GM21515 (cell line): Measurements from ENCODE around the gene IKZF3.
A peak's percentile ranks its signal among the peaks of the same experiment; 100 is the strongest.
"Not testable (repeated sequence)": the region's sequence is repeated elsewhere in the genome, so short reads cannot be mapped to it uniquely, and the experiment has no call there.

Experiments used
- ATAC-seq: cut with Tn5 transposase; IDR thresholded peaks from one replicate; pipeline ENCODE4 v1.9.1; 2021; ENCODE audit not compliant: unreplicated experiment

The IKZF3 gene

DNA sequence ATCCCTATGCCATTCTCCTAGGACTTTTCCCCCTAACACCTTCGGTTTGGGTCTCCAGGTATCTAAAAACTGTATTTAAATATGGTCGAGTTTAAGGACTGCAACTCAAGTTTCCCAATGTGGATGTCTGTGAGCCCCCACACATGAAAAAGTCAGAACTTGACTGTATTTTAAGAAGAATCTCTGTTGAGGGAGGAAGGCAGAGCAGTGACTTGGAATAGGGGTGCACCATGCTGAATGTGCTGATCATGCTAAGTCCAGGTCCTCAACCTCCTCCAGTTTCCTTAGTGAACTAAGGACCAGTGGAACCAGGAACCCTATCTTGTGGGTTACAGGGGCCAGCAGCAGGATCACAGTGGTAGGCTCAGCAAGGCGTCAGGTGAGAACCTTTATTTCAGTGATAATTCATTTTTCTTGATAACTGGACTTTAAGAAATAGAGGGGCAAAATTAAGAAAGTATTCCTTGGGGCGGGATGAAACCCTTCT lies 106.9 kb downstream of the IKZF3 start:
- no peak for ATAC-seq

DNA sequence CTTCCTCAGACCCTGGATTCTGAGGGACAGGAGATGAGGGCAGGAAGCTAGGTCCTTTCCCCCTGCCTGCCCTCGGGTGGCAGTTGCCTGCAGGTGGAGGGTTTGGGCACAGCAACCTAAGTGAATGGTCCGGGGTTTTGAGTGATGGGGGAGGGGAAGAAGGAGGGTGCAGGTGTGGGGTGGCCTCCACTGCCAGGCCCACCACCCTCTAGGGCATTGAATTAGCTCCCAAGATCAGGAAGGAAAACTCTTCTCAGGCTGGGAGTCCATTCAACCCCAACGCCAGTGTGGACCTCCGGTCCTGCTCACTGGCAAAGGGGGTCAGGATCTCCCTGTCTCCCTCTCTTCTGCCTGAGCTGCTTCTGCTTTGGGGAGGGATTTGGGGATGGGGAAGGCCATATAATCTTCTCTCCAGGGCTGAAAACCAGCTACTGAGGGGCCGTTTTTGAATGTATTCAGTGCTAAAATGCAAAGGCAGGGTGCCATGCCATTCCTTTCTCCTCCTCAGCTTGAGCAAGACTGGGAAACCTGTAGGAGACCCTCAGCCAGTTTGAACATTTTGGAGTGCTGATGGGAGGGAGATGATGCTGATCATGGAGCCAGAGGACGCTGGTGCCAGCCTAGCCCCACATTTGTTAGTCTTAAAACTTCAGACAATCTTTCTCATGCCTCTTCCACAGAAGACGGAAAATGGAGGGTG lies 107.6 kb downstream of the IKZF3 start:
- no peak for ATAC-seq

DNA sequence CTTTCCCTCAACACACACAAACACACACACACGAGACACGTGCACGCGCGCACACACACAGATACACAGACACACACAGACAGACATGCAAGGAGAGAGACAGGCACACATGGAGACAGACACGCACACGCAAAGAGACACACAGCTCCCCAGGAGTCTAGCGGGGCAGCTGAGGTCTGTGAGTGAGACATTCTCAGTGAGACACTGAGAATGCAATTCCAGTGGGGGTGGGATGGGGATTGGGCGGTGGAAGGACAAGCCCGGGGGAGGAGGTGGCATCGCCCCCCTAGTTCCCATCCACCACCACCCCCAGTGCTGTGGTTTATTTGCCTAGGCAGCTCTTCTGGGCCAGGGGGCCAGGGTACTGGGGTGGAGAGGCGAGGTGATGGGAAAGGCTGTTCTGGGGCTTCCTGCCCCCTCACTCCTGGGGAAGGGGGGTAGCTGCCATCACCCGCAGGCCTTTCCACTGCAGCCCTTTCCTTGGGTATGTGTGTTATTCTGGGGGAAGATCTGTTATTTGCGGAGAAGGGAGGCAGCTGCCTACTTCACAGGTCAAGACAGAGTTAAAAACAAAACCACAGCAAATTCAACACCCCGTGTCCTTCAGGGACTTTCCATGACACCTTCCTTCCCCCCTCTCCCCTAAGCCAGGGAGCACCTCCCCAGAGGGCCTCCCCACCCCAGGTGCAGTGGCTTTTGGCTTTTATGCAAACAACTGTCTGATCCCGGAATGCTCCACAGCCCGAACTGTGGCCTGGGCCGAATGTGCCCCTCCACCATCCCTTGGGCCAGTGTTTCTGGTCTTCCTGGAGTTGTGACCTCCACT lies 108.3 kb downstream of the IKZF3 start:
- ATAC-seq = peak; percentile 18

GRCh38 chr17:39754958-39755553 lies 109.1 kb downstream of the IKZF3 start:
- no peak for ATAC-seq

- ATAC-seq = peak; percentile 51
Measured at GRCh38 chr17:39754161-39754957, 109.8 kb downstream of the IKZF3 start.

DNA sequence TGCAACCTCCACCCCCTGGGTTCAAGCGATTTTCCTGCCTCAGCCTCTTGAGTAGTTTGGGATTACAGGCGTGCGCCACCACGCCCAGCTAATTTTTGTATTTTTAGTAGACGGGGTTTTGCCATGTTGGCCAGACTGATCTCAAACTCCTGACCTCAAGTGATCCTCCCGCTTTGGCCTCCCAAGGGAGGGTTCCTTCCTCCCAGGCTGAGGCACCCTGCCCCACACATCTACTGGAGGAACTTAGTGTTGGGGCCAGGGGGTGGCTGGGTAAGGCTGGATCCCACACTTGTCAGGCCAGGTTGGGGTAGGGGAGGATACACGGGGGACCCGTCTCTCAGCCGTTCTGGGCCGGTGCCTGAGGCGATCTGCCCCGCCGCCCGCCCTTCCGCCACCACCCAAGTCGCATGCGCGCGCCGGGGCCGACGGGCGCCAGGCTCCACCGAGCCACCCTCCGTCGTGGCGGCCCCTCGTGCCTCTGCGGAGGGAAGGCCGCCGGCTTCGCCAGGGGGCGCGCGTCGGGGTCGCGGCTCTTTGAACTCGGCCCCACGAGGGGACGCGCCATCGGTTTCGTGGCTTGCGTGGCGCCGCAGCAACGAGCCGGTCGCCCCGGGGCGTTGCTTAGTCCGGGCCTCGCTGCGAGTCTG lies 110.5 kb downstream of the IKZF3 start:
- ATAC-seq = peak; percentile 20

DNA sequence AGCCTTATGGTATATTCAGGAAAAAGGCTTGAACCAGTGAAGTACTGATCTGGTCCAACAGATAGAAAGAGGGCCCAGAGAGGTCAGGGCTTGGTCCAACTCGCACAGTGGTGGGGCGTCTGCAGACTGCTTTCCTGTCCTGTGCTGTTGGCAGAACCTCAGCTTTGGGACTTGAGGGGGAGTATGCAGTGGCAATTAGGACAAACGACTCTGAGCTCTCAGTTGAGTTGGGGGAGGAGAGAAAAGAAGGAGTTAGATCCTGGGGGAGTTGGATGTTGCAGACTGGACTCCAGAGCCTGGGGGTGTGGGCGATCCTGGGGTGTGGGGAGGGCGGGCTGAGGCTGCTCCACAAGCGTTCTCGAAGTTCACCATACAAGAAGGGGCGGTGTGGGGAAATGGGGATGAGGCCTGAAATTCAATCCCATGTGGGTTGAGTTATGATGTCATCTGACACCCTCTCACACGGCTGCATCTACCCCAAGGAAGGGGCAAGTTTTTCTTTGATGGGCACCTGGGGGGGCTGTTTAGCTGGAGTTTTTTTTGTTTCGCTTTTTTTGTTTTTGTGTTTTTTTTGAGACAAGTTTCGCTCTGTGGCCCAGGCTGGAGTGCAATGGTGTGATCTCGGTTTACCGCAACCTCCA lies 111.8 kb downstream of the IKZF3 start:
- no peak for ATAC-seq

DNA sequence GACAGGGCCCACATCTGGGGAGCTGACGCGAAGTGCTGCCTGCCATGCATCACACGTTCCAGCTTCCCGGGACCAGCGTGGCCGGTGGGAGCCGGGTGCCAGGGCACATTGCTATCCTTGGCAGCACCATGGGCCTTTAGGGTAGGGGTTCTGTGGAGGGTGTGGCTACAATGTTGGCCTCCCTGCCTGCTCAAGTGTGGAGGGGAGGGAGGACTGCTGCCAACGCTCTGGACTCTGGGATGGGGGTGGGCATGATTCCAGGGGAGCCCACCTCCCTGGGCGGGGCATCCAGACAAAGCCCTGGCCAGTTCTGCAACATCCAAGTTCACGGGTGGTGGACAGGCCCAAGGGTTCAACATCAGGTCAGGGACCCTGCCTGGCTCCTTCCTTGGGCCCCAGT lies 112.5 kb downstream of the IKZF3 start:
- no peak for ATAC-seq

- no peak for ATAC-seq
Measured at GRCh38 chr17:39751016-39751543, 113.0 kb downstream of the IKZF3 start.

DNA sequence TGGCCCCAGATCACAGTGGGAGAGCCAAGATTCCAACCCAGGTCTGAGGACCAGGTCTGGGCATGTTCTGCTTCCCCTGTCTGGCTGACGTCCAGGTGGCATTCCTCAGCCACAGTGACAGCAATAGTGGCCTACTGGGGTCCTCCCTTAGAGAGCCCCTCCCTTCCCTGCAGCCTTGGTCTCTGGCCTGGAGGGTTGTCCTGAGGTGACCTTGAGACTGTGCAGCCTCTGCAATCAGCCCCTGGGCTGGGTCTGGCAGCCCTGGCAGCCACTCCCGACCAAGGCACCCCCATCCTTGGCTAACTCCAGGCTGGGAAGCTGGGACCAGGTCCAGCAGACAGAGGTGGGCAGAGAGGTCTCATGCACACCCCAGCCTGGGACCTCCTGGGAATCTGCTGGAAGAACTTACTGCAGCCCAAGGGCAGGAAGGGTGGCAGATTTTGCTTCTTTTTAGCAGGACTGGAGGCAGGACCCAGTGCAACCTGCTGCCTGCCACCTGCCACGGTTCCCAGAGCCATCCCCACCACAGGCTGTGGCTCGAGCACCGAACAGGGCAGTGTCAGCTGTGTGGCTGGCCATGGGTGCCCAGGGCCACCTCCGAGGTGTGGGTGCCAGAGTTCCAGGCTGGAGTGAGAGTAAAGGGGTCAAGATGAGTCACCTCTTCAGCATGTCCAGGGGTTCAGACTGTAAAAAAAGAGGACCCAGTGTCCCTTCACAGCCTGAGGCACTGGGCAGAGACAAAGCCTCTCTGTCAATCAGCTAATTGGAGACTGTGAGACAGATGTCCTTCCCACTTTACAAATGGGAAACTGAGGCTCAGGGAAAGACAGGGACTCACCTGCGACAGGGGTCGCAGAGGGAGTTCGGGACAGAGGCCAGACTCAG lies 113.7 kb downstream of the IKZF3 start:
- no peak for ATAC-seq

GRCh38 chr17:39748444-39749034 lies 115.6 kb downstream of the IKZF3 start:
- ATAC-seq = not testable (repeated sequence)

DNA sequence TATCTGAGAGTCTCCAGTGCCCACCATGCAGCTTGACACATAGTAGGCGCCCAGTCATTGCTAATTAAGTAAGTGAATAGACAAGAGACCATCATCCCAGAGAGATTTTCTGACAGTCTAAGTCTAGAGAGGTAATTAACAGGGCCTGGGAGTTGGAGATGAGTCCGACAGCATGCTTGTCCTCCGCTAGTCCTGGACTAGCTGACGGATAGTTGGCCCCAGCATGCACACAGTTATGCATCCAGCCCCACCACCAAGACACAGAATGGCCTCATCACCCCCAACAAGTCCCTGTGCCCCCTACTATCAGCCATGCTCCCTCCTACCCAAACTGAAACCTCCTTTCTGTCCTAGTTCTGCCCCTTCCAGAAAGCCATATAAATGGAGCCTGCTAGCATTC lies 116.4 kb downstream of the IKZF3 start:
- ATAC-seq = no peak

GRCh38 chr17:39746145-39746461 lies 118.0 kb downstream of the IKZF3 start:
- no peak for ATAC-seq

DNA sequence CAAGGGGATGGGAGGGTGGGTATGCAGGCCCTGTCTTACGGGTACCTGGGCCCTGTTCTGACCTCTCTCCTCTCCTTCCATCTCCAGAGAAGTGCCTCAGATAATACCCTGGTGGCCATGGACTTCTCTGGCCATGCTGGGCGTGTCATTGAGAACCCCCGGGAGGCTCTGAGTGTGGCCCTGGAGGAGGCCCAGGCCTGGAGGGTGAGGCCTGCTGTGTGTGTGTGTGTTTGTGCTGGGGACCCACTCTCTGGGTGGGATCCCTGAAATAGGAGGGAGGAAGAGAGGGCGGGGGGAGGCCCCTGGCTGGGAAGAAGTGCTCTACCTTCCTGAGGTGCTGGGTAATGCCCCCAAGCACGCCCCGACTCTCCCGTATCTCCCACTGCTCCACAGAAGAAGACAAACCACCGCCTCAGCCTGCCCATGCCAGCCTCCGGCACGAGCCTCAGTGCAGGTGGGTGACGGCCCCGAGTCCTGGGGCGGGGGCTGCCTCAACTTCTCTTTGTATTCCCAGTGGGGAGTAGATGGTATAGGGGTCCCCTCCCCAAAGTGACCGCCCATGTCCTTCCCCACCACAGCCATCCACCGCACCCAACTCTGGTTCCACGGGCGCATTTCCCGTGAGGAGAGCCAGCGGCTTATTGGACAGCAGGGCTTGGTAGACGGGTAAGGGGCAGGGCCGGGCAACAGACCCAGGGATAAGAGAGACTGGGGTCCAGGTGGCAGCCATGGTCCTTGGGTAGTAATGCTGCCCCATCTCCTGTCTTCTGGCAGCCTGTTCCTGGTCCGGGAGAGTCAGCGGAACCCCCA lies 118.6 kb downstream of the IKZF3 start:
- no peak for ATAC-seq

- no peak for ATAC-seq
Measured at GRCh38 chr17:39744836-39745215, 119.3 kb downstream of the IKZF3 start.

- ATAC-seq = no peak
Measured at GRCh38 chr17:39744075-39744835, 119.9 kb downstream of the IKZF3 start.

DNA sequence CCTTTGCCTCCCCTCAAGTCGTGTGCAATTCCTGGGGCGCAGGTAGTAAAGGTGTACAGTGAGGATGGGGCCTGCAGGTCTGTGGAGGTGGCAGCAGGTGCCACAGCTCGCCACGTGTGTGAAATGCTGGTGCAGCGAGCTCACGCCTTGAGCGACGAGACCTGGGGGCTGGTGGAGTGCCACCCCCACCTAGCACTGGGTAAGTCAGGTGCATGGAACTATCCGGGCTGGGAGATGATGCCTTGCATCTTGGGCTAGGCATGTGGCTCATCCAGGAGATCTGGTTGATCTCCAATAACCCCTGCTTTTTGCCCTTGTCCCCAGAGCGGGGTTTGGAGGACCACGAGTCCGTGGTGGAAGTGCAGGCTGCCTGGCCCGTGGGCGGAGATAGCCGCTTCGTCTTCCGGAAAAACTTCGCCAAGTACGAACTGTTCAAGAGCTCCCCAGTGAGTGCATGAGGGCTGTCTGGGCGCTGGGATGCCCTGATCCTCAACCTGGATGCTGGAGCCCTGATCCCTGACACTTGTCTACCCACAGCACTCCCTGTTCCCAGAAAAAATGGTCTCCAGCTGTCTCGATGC lies 121.2 kb downstream of the IKZF3 start:
- ATAC-seq = no peak
